NT2/D1 (cell line): ENCODE data around the gene NLRP5.
"Not testable (repeated sequence)": the region's sequence is repeated elsewhere in the genome, so short reads cannot be mapped to it uniquely, and the experiment has no call there.

Experiments
- DNase-seq: peaks from one replicate; pipeline ENCODE4 v3.0.0-alpha.2; 2011; ENCODE audit warnings: low read depth, low spot score
- H3K27me3 ChIP-seq: 2 replicates; pipeline ENCODE4 v1.6.0; 2011; ENCODE audit warnings: mild to moderate bottlenecking; ENCODE audit not compliant: insufficient read length, insufficient read depth
- H3K36me3 ChIP-seq: 2 replicates; pipeline ENCODE4 v1.6.1; 2011; ENCODE audit warnings: mild to moderate bottlenecking, low read length, mixed read lengths; ENCODE audit not compliant: insufficient read depth, insufficient read length
- H3K4me1 ChIP-seq: 2 replicates; pipeline ENCODE4 v1.5.1; 2011; ENCODE audit not compliant: insufficient read depth, insufficient read length
- H3K4me3 ChIP-seq: 2 replicates; pipeline ENCODE4 v1.5.1; 2011; ENCODE audit warnings: low read depth; ENCODE audit not compliant: insufficient read length
- H3K9ac ChIP-seq: 2 replicates; pipeline ENCODE4 v1.6.0; 2011; ENCODE audit warnings: low read depth; ENCODE audit not compliant: insufficient read length
- H3K9me3 ChIP-seq: 2 replicates; pipeline ENCODE4 v1.5.1; 2011; ENCODE audit warnings: mild to moderate bottlenecking, low read length; ENCODE audit not compliant: insufficient read depth
- SUZ12 ChIP-seq: IDR thresholded peaks from 2 replicates; pipeline ENCODE4 v1.6.1; 2011; ENCODE audit not compliant: insufficient read length, insufficient read depth; ENCODE audit errors: extremely low read depth
- YY1 ChIP-seq: IDR thresholded peaks from 2 replicates; pipeline ENCODE4 v1.6.1; 2011; ENCODE audit not compliant: insufficient read length, insufficient read depth
- ZNF274 ChIP-seq: IDR thresholded peaks from 2 replicates; pipeline ENCODE4 v1.6.1; 2011; ENCODE audit warnings: mild to moderate bottlenecking, low read depth, low read length

NLRP5 gene

GRCh38 chr19:55986487-55986886 is at the start of gene NLRP5:
Gene NLRP5 (plus strand): TSS chr19:55986775.
- Histone ChIP-seq H3K36me3 (no peaks in the 10 kb centered on the region), H3K4me1 (no peaks in the 10 kb centered on the region), H3K27me3 (no peaks in the 10 kb centered on the region), H3K9ac (no peak within 1 kb of the TSS), H3K9me3 (no peaks in the 10 kb centered on the region), H3K4me3 (no peak within 1 kb of the TSS)
- no peak for DNase-seq
- TF ChIP-seq ZNF274, result no peak
- no peak for TF ChIP-seq YY1
- no peak for TF ChIP-seq SUZ12

- Histone ChIP-seq H3K9me3 (no peaks in the 10 kb centered on the region), H3K4me1 (no peaks in the 10 kb centered on the region), H3K9ac (no peak overlapping the region), H3K27me3 (no peaks in the 10 kb centered on the region), H3K36me3 (no peaks in the 10 kb centered on the region), H3K4me3 (no peak overlapping the region)
- DNase-seq, result no peak
- TF ChIP-seq YY1 (no peak), ZNF274 (no peak), SUZ12 (no peak)
Observed at GRCh38 chr19:55939206-55939605, 47.4 kb upstream of the NLRP5 start.

GRCh38 chr19:55940306-55940705 is 46.3 kb upstream of the NLRP5 start:
- no peaks in the 10 kb centered on the region for H3K9me3 ChIP-seq
- H3K9ac ChIP-seq, result no peak overlapping the region
- TF ChIP-seq ZNF274, result no peak
- no peak for TF ChIP-seq SUZ12
- no peak for TF ChIP-seq YY1
- no peaks in the 10 kb centered on the region for H3K27me3 ChIP-seq
- no peaks in the 10 kb centered on the region for H3K4me1 ChIP-seq
- H3K36me3 ChIP-seq, result no peaks in the 10 kb centered on the region
- no peak overlapping the region for H3K4me3 ChIP-seq
- no peak for DNase-seq

- H3K9me3 ChIP-seq, result no peaks in the 10 kb centered on the region
- no peaks in the 10 kb centered on the region for H3K27me3 ChIP-seq
- no peak within 1 kb of the TSS for H3K9ac ChIP-seq
- no peak for DNase-seq
- no peaks in the 10 kb centered on the region for H3K36me3 ChIP-seq
- H3K4me3 ChIP-seq, result no peak within 1 kb of the TSS
- TF ChIP-seq ZNF274, result no peak
- no peak for TF ChIP-seq YY1
- TF ChIP-seq SUZ12, result no peak
- no peaks in the 10 kb centered on the region for H3K4me1 ChIP-seq
Observed at GRCh38 chr19:55947532-55947931, 39.0 kb upstream of the NLRP5 start, which contains the start of gene NLRP8. Gene NLRP8 (plus strand): TSS chr19:55947832.

- not testable (repeated sequence) for DNase-seq, H3K4me1 ChIP-seq, H3K36me3 ChIP-seq, H3K9me3 ChIP-seq, H3K27me3 ChIP-seq, H3K9ac ChIP-seq, H3K4me3 ChIP-seq
Observed at GRCh38 chr19:55950566-55950965, 36.0 kb upstream of the NLRP5 start.

GRCh38 chr19:55956431-55956830 is 30.1 kb upstream of the NLRP5 start:
- no peak for TF ChIP-seq YY1
- no peak for TF ChIP-seq ZNF274
- DNase-seq, result no peak
- H3K4me3 ChIP-seq, result no peak overlapping the region
- no peaks in the 10 kb centered on the region for H3K4me1 ChIP-seq
- H3K9me3 ChIP-seq, result no peaks in the 10 kb centered on the region
- H3K36me3 ChIP-seq, result no peaks in the 10 kb centered on the region
- no peak overlapping the region for H3K9ac ChIP-seq
- H3K27me3 ChIP-seq, result no peaks in the 10 kb centered on the region

- H3K4me1 ChIP-seq, result no peaks in the 10 kb centered on the region
- no peaks in the 10 kb centered on the region for H3K27me3 ChIP-seq
- DNase-seq, result no peak
- no peak overlapping the region for H3K4me3 ChIP-seq
- no peak overlapping the region for H3K9ac ChIP-seq
- H3K9me3 ChIP-seq, result no peaks in the 10 kb centered on the region
- no peaks in the 10 kb centered on the region for H3K36me3 ChIP-seq
- TF ChIP-seq SUZ12 (no peak), YY1 (no peak), ZNF274 (no peak)
Observed at GRCh38 chr19:55958356-55958755, 28.2 kb upstream of the NLRP5 start.

- H3K9ac ChIP-seq, result no peak overlapping the region
- H3K4me1 ChIP-seq, result no peaks in the 10 kb centered on the region
- no peaks in the 10 kb centered on the region for H3K9me3 ChIP-seq
- no peak for DNase-seq
- no peak overlapping the region for H3K4me3 ChIP-seq
- H3K27me3 ChIP-seq, result no peaks in the 10 kb centered on the region
- TF ChIP-seq ZNF274, result no peak
- TF ChIP-seq SUZ12, result no peak
- TF ChIP-seq YY1, result no peak
- H3K36me3 ChIP-seq, result no peaks in the 10 kb centered on the region
Observed at GRCh38 chr19:55959996-55960675, 26.4 kb upstream of the NLRP5 start.
